ENCODE measurements around the gene DEXI.
"Not testable (repeated sequence)": the region's sequence is repeated elsewhere in the genome, so short reads cannot be mapped to it uniquely, and the experiment has no call there.

The DEXI gene

DNA sequence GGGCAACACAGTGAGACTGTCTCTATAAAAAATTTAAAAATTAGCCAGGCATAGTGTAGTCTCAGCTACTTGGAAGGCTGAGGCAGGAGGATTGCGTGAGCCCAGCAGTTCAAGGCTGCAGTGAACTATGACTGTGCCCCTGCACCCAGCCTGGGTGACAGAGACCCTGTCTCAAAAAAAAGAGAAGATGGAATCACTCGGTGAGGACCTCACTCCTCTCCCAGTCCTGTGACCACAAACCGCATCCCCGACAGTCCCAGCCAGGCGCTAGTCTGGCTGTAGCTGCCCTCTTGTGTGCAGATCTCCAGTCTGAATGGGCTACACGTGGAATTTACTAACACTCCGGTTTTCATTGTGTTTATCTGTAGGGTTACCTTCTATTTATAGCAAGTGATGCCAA lies 11.1 kb downstream of the DEXI start:
- TF ChIP-seq POLR2AphosphoS5 (IDR thresholded peaks at IDR 0.05; ENCODE audit: low read depth, low read length) = 0 out of 2 replicates have a peak, but pooled peaks have one; percentile 9
- TF ChIP-seq TAF1 (IDR thresholded peaks at IDR 0.05; ENCODE audit: low read depth, low read length) = no peak
- TF ChIP-seq POLR2A (IDR thresholded peaks at IDR 0.05; ENCODE audit: low read depth, low read length) = no peak
- TF ChIP-seq POU2F2 (IDR thresholded peaks at IDR 0.05; ENCODE audit: low read depth, low read length) = no peak
- no peak for TF ChIP-seq PAX5 (IDR thresholded peaks at IDR 0.05; ENCODE audit: insufficient read depth, low read length, severe bottlenecking)
- TF ChIP-seq SPI1 (IDR thresholded peaks at IDR 0.05; ENCODE audit: low read depth, low read length) = no peak
- no peak for DNase-seq (ENCODE audit: insufficient read length, low spot score)
- no peak for FAIRE-seq

DNA sequence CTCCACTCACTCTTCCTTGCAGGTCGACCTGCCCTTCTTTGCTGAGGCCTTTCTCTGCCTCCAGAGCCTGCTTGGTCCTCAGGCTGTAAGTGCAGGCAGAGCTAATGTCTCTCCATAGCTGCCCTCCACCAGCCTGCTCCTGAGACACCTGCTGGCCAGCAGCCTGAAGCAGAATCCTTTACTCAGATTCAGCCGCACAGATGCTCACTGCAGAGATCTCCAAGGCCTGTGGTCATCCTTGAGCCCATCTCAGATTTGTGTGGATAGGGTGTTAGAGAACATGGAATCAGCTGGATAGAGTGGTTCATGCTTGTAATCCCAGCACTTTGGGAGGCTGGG lies 11.5 kb downstream of the DEXI start:
- no peak for FAIRE-seq
- no peak for DNase-seq (ENCODE audit: insufficient read length, low spot score)
- TF ChIP-seq POLR2AphosphoS5 (IDR thresholded peaks at IDR 0.05; ENCODE audit: low read depth, low read length) (peak; percentile 14), POLR2A (IDR thresholded peaks at IDR 0.05; ENCODE audit: low read depth, low read length) (no peak), PAX5 (IDR thresholded peaks at IDR 0.05; ENCODE audit: insufficient read depth, low read length, severe bottlenecking) (no peak)

DNA sequence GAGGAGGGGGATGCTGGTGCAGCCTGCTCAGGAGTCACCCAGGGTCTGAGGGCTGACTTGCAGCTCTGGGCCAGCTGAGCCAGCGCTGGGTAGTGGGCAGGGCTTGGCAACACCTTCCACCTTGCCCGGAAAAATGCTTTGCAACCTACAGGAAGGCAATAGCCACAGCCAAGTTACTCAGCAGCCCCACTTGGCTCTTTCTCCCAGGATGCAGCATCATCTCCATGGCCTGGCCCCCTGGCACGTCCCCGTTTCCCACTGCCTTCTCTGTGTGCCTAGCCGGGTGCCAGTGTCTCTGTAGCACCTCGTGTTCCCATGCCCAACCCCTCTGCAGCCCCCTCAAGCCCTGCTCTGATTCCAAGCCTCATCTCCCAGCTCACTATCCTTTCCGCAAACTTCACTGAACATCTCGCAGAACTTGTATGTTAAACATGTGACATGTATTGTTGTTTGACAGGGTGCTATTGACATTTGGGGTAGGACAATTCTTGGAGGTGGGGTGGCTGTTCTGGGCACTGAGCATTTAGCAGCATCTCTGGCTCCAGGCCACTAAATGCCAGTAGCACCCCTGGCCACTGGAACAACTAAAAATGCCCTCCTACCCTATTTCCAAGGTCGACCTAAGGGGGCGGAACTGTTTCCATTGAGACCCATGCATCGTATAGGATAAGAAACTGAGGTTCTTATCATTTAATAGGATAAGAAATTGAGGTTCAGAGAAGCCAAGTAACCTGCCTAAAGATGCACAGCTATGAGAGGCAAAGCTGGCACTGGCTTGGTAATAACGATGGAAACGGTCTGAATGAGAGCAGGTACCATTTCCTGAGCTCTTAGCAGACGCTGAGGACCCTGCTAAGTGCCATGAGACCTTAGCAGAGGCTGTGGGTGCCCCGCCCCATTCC lies 12.2 kb downstream of the DEXI start:
- DNase-seq (ENCODE audit: insufficient read length, low spot score) (no peak), FAIRE-seq (no peak)
- TF ChIP-seq SPI1 (IDR thresholded peaks at IDR 0.05; ENCODE audit: low read depth, low read length) = no peak
- no peak; the same call in 1 of the 2 replicates for TF ChIP-seq POLR2A (IDR thresholded peaks at IDR 0.05; ENCODE audit: low read depth, low read length)
- TF ChIP-seq TAF1 (IDR thresholded peaks at IDR 0.05; ENCODE audit: low read depth, low read length) = no peak
- TF ChIP-seq POLR2AphosphoS5 (IDR thresholded peaks at IDR 0.05; ENCODE audit: low read depth, low read length) = peak; percentile 65
- no peak for TF ChIP-seq PAX5 (IDR thresholded peaks at IDR 0.05; ENCODE audit: insufficient read depth, low read length, severe bottlenecking)
- peak; percentile 10; the same call in 1 of the 2 replicates for TF ChIP-seq POU2F2 (IDR thresholded peaks at IDR 0.05; ENCODE audit: low read depth, low read length)

DNA sequence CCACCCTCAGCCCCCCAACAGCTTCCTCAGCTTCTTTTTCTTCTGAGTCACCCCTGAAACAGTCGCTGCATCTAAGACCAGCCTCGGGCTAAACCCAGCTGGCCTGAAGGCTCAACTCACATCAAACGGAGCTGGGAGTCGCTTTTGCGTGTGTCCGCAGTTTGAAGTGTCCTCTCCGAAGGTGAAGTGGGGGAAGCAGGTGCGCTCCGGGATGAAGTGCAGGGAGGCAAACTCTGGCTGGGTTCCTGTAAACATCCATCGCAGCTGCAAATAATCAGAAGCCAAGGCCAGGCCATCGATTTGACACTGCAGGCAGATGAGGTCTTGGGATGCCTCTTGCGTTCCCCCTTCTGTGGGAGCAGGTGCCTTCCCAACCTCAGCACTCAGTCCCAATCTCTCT lies 13.2 kb downstream of the DEXI start:
- not testable (repeated sequence) for DNase-seq (ENCODE audit: insufficient read length, low spot score); FAIRE-seq

DNA sequence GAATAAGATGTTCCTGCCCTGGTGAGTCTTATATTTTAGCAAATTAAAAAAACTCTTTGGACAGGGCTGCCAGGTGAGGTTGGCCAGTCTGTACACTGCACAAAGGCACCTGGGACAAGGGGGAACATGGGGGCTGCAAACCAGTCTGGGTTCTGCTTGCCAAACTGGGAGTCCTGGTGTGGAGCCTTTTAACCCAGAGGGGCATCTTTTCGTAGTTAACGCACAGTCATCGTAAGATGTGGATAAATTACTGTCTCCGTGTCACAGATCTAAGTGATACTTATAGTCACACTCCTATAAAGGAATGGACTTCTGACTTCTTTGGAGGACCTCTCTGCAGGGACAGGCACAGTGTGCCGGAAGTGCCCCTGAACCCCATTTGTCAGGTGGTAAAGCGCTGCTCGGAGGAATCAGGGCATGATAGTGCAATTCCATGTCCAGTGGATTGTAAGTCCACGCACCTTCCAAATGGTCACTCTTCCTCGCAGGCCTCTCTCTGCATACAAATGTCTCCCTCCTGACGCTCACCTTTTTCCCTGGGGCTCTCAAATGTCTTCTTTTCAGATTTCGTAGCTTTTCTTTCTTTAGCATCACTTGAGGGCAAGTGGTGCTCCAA lies 14.7 kb downstream of the DEXI start:
- DNase-seq (ENCODE audit: insufficient read length, low spot score) (no peak), FAIRE-seq (no peak)
- TF ChIP-seq SPI1 (IDR thresholded peaks at IDR 0.05; ENCODE audit: low read depth, low read length) = no peak
- no peak for TF ChIP-seq PAX5 (IDR thresholded peaks at IDR 0.05; ENCODE audit: insufficient read depth, low read length, severe bottlenecking)
- no peak for TF ChIP-seq POU2F2 (IDR thresholded peaks at IDR 0.05; ENCODE audit: low read depth, low read length)
- TF ChIP-seq POLR2AphosphoS5 (IDR thresholded peaks at IDR 0.05; ENCODE audit: low read depth, low read length) = 0 out of 2 replicates have a peak, but pooled peaks have one; percentile 48

DNA sequence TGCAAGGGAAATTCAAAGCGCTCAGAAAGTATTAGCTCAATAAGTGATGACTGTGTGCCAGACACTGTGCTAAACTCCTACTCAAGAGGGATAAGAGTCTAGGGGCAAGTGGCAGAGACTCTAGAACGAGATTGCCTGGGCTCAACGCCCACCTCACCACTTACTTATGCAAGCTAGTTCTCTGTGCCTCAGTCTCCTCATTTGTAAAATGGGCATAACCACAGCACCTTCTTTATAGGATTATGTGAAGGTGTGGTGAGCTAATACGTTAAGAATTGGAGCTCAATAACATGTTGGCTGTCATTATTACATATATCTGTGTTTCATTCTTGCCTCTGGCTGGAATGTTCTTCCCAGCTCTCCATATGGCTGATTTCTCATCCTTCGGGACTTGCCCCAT lies 15.4 kb downstream of the DEXI start:
- no peak for DNase-seq (ENCODE audit: insufficient read length, low spot score)
- TF ChIP-seq POU2F2 (IDR thresholded peaks at IDR 0.05; ENCODE audit: low read depth, low read length) (no peak), PAX5 (IDR thresholded peaks at IDR 0.05; ENCODE audit: insufficient read depth, low read length, severe bottlenecking) (no peak), POLR2AphosphoS5 (IDR thresholded peaks at IDR 0.05; ENCODE audit: low read depth, low read length) (peak; percentile 36; the same call in 1 of the 2 replicates)
- no peak for FAIRE-seq

DNA sequence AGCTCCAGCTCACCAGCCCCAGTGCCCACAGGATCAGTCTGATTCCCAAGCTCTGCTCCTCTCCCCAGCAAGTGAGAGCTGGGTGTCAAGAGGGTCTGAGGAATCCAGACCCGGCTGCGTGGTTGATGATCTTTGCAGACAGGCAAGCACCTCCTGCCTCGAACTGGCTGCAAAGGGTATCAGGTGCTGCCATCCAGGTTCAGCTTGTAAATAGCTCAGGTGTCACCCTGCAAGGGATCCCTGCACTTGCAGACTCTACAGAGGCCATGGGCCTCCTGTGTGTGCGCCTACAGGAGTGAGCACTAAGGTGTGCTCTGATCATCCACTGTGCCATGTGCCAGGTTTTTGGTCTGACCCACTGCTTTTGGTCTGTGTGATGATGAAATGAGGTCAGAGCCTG lies 16.2 kb downstream of the DEXI start:
- DNase-seq (ENCODE audit: insufficient read length, low spot score) = no peak
- no peak for FAIRE-seq
- peak; percentile 55 for TF ChIP-seq POLR2A (IDR thresholded peaks at IDR 0.05; ENCODE audit: low read depth, low read length)
- TF ChIP-seq POU2F2 (IDR thresholded peaks at IDR 0.05; ENCODE audit: low read depth, low read length) = no peak
- TF ChIP-seq PAX5 (IDR thresholded peaks at IDR 0.05; ENCODE audit: insufficient read depth, low read length, severe bottlenecking) = no peak
- no peak for TF ChIP-seq POLR2AphosphoS5 (IDR thresholded peaks at IDR 0.05; ENCODE audit: low read depth, low read length)
- TF ChIP-seq TAF1 (IDR thresholded peaks at IDR 0.05; ENCODE audit: low read depth, low read length) = no peak
- no peak for TF ChIP-seq SPI1 (IDR thresholded peaks at IDR 0.05; ENCODE audit: low read depth, low read length)

DNA sequence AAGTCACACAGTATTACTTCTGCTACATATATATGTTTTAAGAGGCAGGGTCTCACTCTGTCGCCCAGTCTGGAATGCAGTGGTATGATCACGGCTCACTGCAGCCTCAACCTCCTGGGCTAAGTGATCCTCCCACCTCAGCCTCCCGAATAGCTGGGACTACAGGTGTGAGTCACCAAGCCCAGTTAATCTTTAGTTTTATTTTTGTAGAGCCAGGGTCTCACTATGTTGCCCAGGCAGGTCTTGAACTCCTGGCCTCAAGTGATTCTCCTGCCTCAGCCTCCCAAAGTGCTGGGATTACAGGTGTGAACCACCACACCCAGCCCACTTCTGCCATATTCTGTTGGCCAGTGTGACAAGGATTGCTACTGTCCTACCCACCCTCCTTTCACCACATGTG lies 17.0 kb downstream of the DEXI start:
- not testable (repeated sequence) for FAIRE-seq; DNase-seq (ENCODE audit: insufficient read length, low spot score)

DNA sequence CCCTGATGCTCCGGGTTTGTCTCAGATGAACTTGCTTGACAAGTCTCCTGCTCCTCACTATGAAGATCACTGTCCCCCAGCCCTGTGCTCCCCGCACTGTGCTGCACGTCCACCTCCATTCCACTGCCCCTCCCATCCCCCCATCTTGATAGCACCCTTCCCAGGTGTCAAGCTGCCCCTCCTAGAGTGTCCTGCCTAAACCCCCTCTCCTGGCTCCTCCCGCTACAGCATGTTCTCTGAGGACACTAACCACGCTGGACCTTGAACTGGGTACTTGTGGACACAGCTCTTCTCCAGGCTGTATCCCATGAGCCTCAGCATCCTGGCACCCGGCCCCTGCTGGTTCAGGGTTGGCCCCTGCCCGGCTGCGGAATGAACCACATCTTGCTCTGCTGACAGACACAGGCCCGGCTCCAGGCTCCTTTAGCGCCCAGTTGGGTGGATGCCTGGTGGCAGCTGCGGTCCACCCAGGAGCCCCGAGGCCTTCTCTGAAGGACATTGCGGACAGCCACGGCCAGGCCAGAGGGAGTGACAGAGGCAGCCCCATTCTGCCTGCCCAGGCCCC lies 18.5 kb downstream of the DEXI start:
- FAIRE-seq (no peak), DNase-seq (ENCODE audit: insufficient read length, low spot score) (no peak)
- TF ChIP-seq SPI1 (IDR thresholded peaks at IDR 0.05; ENCODE audit: low read depth, low read length) = no peak
- TF ChIP-seq TAF1 (IDR thresholded peaks at IDR 0.05; ENCODE audit: low read depth, low read length) = no peak
- no peak for TF ChIP-seq PAX5 (IDR thresholded peaks at IDR 0.05; ENCODE audit: insufficient read depth, low read length, severe bottlenecking)
- TF ChIP-seq POLR2AphosphoS5 (IDR thresholded peaks at IDR 0.05; ENCODE audit: low read depth, low read length) = no peak
- TF ChIP-seq POU2F2 (IDR thresholded peaks at IDR 0.05; ENCODE audit: low read depth, low read length) = no peak
- TF ChIP-seq POLR2A (IDR thresholded peaks at IDR 0.05; ENCODE audit: low read depth, low read length) = no peak

DNA sequence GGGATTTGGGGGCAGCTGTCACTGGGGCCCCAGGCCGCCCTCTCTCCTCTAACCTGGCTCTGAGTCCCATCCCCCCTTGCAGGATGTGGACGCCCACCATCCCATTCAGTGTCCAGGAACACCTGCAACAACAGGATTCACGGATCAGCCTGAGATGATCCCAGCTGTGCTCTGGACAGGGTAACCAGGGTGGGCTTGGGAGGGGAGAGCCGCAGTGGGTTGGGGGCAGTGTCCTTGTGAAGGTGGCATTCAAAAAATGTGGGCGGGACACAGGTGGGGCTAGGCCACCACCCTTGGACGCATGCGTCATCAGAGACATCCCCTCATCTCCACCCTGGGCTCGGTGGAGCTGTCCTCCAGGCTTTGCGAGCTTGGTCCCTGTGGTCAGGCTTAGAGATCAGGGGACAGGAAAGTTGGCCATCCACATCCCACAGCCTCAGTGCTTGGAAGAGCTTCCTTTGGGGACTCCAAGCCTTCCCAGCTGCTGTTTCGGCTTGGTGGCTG lies 19.1 kb downstream of the DEXI start:
- TF ChIP-seq PAX5 (IDR thresholded peaks at IDR 0.05; ENCODE audit: insufficient read depth, low read length, severe bottlenecking) (no peak), POU2F2 (IDR thresholded peaks at IDR 0.05; ENCODE audit: low read depth, low read length) (no peak), TAF1 (IDR thresholded peaks at IDR 0.05; ENCODE audit: low read depth, low read length) (no peak), POLR2AphosphoS5 (IDR thresholded peaks at IDR 0.05; ENCODE audit: low read depth, low read length) (no peak), POLR2A (IDR thresholded peaks at IDR 0.05; ENCODE audit: low read depth, low read length) (no peak), SPI1 (IDR thresholded peaks at IDR 0.05; ENCODE audit: low read depth, low read length) (no peak)
- DNase-seq (ENCODE audit: insufficient read length, low spot score) (no peak), FAIRE-seq (no peak)

Data from GM12891 (cell line).